ENCODE measurements around the gene PLIN1.

DNA sequence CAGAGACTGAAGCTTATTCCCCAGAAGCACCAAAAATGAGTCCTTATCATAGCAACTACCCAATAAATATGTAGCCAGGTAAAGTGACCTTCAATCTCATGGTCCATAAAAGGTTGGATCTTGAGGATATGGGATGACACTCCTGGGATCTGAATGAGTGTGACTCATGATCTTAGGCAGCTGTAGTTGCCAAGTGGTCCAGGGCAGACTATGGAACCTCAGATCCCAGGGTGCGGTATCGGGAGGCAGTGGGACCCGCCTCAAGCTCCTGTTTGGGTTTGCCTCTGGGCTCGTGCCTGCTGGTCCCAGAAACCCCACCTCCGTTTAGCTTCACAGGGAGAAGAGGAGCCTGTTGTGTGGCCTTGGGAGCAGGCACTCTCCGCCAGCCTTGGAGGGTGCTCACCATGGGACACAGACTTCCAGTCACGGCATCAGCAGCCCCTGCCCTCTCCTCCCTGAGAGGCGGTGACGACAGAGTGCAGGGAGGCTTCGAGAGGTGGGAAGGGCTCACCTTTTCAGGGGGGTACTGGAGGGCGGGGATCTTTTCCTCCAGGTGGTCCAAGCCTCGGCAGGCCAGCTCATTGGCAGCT lies 8.1 kb downstream of the PLIN1 start:
- TF ChIP-seq, protein P1, sequence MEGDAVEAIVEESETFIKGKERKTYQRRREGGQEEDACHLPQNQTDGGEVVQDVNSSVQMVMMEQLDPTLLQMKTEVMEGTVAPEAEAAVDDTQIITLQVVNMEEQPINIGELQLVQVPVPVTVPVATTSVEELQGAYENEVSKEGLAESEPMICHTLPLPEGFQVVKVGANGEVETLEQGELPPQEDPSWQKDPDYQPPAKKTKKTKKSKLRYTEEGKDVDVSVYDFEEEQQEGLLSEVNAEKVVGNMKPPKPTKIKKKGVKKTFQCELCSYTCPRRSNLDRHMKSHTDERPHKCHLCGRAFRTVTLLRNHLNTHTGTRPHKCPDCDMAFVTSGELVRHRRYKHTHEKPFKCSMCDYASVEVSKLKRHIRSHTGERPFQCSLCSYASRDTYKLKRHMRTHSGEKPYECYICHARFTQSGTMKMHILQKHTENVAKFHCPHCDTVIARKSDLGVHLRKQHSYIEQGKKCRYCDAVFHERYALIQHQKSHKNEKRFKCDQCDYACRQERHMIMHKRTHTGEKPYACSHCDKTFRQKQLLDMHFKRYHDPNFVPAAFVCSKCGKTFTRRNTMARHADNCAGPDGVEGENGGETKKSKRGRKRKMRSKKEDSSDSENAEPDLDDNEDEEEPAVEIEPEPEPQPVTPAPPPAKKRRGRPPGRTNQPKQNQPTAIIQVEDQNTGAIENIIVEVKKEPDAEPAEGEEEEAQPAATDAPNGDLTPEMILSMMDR (IDR thresholded peaks at IDR 0.05), result no peak
- TF ChIP-seq POLR2A (IDR thresholded peaks at IDR 0.05), result no peak
- no peak for TF ChIP-seq EP300 (IDR thresholded peaks at IDR 0.05)
- TF ChIP-seq POLR2AphosphoS5 (IDR thresholded peaks at IDR 0.05), result no peak

Measured in sigmoid colon (tissue), 4 donors.